ENCODE data around the gene SSX2IP. TPM values are rescaled to one million over a fixed set of nuclear protein-coding genes. Genes with fewer than 3 reads are reported as not detected.
"Not testable (repeated sequence)": the region's sequence is repeated elsewhere in the genome, so short reads cannot be mapped to it uniquely, and the experiment has no call there.

Gene SSX2IP
- total and polyA plus RNA-seq, 8 donors, result 2.6 to 24.5 (median 10.2) TPM

DNA sequence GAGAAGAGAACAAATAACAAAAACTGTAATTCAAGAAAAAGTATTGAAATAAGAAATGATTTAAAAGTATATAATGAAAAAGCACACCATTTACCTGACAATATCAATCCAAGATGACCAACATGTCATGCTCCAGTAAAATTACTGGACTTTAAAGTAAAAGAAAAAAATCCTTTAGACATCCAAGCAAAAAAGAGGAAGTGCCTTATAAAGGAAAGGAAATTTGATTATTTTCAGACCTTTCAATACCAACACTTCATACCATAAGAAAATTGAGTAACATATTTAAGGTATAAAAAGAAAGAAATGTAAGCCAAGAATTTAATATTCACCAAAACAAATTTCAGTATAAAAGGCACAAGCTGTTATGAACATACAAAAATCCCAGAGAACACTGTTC lies 46.2 kb upstream of the SSX2IP start:
- TF ChIP-seq CTCF (IDR thresholded peaks at IDR 0.05) (no peak), EP300 (IDR thresholded peaks at IDR 0.05) (no peak), POLR2AphosphoS5 (IDR thresholded peaks at IDR 0.05) (no peak), POLR2A (IDR thresholded peaks at IDR 0.05) (no peak)
- Histone ChIP-seq H3K4me1 (no peaks in the 10 kb centered on the region), H3K9me3 (no peaks in the 10 kb centered on the region), H3K36me3 (no peaks in the 10 kb centered on the region), H3K27ac (no peak overlapping the region), H3K4me3 (no peak overlapping the region), H3K27me3 (peaks cover 0 to 7% (median 0%) of the 10 kb centered on the region in 3 donors)
- intact Hi-C loops (cut with DNase I; ENCODE audit: low total_unique reads), result no loop called here
- DNase-seq, result no peak

DNA sequence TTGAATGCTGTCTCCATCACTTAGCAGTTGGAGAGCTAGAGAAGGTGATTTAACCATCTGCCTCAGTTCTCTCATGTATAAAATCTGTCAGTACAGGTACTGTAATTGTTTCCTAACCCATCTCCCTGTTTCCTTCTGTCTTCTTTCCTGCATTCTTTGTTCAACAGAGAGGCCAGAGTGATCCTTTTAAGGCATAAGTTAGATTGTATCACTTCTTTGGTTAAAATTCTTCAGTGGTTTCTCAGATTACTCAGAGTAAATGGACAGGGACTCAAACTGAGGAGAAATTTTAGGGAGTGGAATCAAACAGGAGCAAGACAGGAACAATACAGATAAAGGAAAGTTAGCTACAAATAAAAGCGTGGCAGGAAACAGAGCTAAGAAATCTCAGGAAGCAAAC lies 45.2 kb upstream of the SSX2IP start:
- intact Hi-C loops (cut with DNase I; ENCODE audit: low total_unique reads), result no loop called here
- no peak for DNase-seq
- Histone ChIP-seq H3K9me3 (no peaks in the 10 kb centered on the region), H3K27me3 (peaks cover 0 to 7% (median 0%) of the 10 kb centered on the region in 3 donors), H3K27ac (no peak overlapping the region), H3K4me3 (no peak overlapping the region), H3K4me1 (no peaks in the 10 kb centered on the region), H3K36me3 (no peaks in the 10 kb centered on the region)
- TF ChIP-seq EP300 (IDR thresholded peaks at IDR 0.05) (no peak), POLR2AphosphoS5 (IDR thresholded peaks at IDR 0.05) (no peak), CTCF (IDR thresholded peaks at IDR 0.05) (no peak), POLR2A (IDR thresholded peaks at IDR 0.05) (no peak)
- 71 to 89% (median 75%) methylated on average over 1 of the region's 1 CpG for WGBS, 5 donors

- Histone ChIP-seq H3K4me3 (no peak overlapping the region), H3K36me3 (no peaks in the 10 kb centered on the region), H3K27ac (no peak overlapping the region), H3K4me1 (peaks cover 0 to 3% (median 0%) of the 10 kb centered on the region in 4 donors), H3K27me3 (peaks cover 0 to 7% (median 0%) of the 10 kb centered on the region in 3 donors), H3K9me3 (no peaks in the 10 kb centered on the region)
- no peak for DNase-seq
- intact Hi-C loops (cut with DNase I; ENCODE audit: low total_unique reads), result no loop called here
- no peak for TF ChIP-seq CTCF (IDR thresholded peaks at IDR 0.05)
- no peak for TF ChIP-seq POLR2AphosphoS5 (IDR thresholded peaks at IDR 0.05)
- no peak for TF ChIP-seq POLR2A (IDR thresholded peaks at IDR 0.05)
- no peak for TF ChIP-seq EP300 (IDR thresholded peaks at IDR 0.05)
- WGBS, 5 donors, result 27 to 68% (median 45%) methylated on average over 2 of the region's 2 CpGs
Observed at GRCh38 chr1:84732520-84732919, 42.3 kb upstream of the SSX2IP start.

GRCh38 chr1:84731519-84731918 lies 41.3 kb upstream of the SSX2IP start:
- Histone ChIP-seq H3K36me3 (no peaks in the 10 kb centered on the region), H3K27me3 (peaks cover 0 to 7% (median 0%) of the 10 kb centered on the region in 3 donors), H3K27ac (no peak overlapping the region), H3K4me3 (no peak overlapping the region), H3K9me3 (no peaks in the 10 kb centered on the region), H3K4me1 (peaks cover 0 to 13% (median 4%) of the 10 kb centered on the region in 4 donors)
- TF ChIP-seq POLR2AphosphoS5 (IDR thresholded peaks at IDR 0.05), result no peak
- TF ChIP-seq POLR2A (IDR thresholded peaks at IDR 0.05), result no peak
- TF ChIP-seq CTCF (IDR thresholded peaks at IDR 0.05), result no peak
- TF ChIP-seq EP300 (IDR thresholded peaks at IDR 0.05), result no peak
- no peak for DNase-seq
- intact Hi-C loops (cut with DNase I; ENCODE audit: low total_unique reads), result no loop called here

- intact Hi-C loops (cut with DNase I; ENCODE audit: low total_unique reads), result not testable (repeated sequence)
Observed at GRCh38 chr1:84727711-84728110, 37.5 kb upstream of the SSX2IP start.

More at GRCh38 chr1:84727711-84728110, 37.5 kb upstream of the SSX2IP start:
- H3K4me3 ChIP-seq, H3K27me3 ChIP-seq, H3K36me3 ChIP-seq, H3K27ac ChIP-seq, DNase-seq, H3K9me3 ChIP-seq: not testable (repeated sequence)
- peaks cover 0 to 19% (median 6%) of the 10 kb centered on the region in 4 donors for H3K4me1 ChIP-seq
- WGBS, 5 donors, result 46 to 74% (median 58%) methylated on average over 1 of the region's 1 CpG

All from stomach (tissue), 9 donors.